ENCODE data around the gene CFAP74.
A peak's percentile ranks its signal among the peaks of the same experiment; 100 is the strongest.

The CFAP74 gene

GRCh38 chr1:2019172-2019543 lies 15.6 kb upstream of the CFAP74 start, which contains the start of gene GABRD:
Gene GABRD, plus strand, starts transcription at chr1:2019345. Its CDS starts 79 bp downstream, at chr1:2019424.
- no peak for DNase-seq (ENCODE audit: low read depth, low spot score)

- DNase-seq (ENCODE audit: low read depth, low spot score): no peak
Observed at GRCh38 chr1:2018217-2019171, 14.9 kb upstream of the CFAP74 start.

- no peak for DNase-seq (ENCODE audit: low read depth, low spot score)
Observed at GRCh38 chr1:2016123-2016522, 12.5 kb upstream of the CFAP74 start.

GRCh38 chr1:2014741-2015735 lies 11.5 kb upstream of the CFAP74 start:
- no peak for DNase-seq (ENCODE audit: low read depth, low spot score)

- DNase-seq (ENCODE audit: low read depth, low spot score): no peak
Observed at GRCh38 chr1:2014181-2014580, 10.6 kb upstream of the CFAP74 start.

GRCh38 chr1:2009101-2010053 lies 5.8 kb upstream of the CFAP74 start:
- DNase-seq (ENCODE audit: low read depth, low spot score): no peak

GRCh38 chr1:2004856-2005255 lies 1.3 kb upstream of the CFAP74 start:
- no peak for DNase-seq (ENCODE audit: low read depth, low spot score)

GRCh38 chr1:2001773-2002411 lies 1.7 kb downstream of the CFAP74 start:
- peak; percentile 75 for DNase-seq (ENCODE audit: low read depth, low spot score)

- no peak for DNase-seq (ENCODE audit: low read depth, low spot score)
Observed at GRCh38 chr1:2000850-2001249, 2.7 kb downstream of the CFAP74 start.

- DNase-seq (ENCODE audit: low read depth, low spot score): no peak
Observed at GRCh38 chr1:2000432-2000831, 3.2 kb downstream of the CFAP74 start.

- DNase-seq (ENCODE audit: low read depth, low spot score): no peak
Observed at GRCh38 chr1:1997576-1997975, 6.0 kb downstream of the CFAP74 start.

- DNase-seq (ENCODE audit: low read depth, low spot score): no peak
Observed at GRCh38 chr1:1996207-1996651, 7.4 kb downstream of the CFAP74 start.

GRCh38 chr1:1994536-1994935 lies 9.1 kb downstream of the CFAP74 start:
- DNase-seq (ENCODE audit: low read depth, low spot score): no peak

GRCh38 chr1:1990222-1990621 lies 13.4 kb downstream of the CFAP74 start:
- no peak for DNase-seq (ENCODE audit: low read depth, low spot score)

- DNase-seq (ENCODE audit: low read depth, low spot score): no peak
Observed at GRCh38 chr1:1989789-1990188, 13.8 kb downstream of the CFAP74 start.

- no peak for DNase-seq (ENCODE audit: low read depth, low spot score)
Observed at GRCh38 chr1:1989102-1989542, 14.5 kb downstream of the CFAP74 start.

GRCh38 chr1:1988061-1988945 lies 15.3 kb downstream of the CFAP74 start:
- no peak for DNase-seq (ENCODE audit: low read depth, low spot score)

GRCh38 chr1:1987142-1987510 lies 16.5 kb downstream of the CFAP74 start:
- DNase-seq (ENCODE audit: low read depth, low spot score): no peak

GRCh38 chr1:1986451-1987141 lies 17.0 kb downstream of the CFAP74 start:
- DNase-seq (ENCODE audit: low read depth, low spot score): peak; percentile 41
